ENCODE measurements around the gene SMIM32. TPM values are rescaled to one million over a fixed set of nuclear protein-coding genes. Genes with fewer than 3 reads are reported as not detected.

Gene SMIM32
- total and polyA plus RNA-seq, 2 of the 4 experiments (the other 2 are of a cell fraction) = not detected

- Histone ChIP-seq H2BK120ac (ENCODE audit: low read depth, low read length) (no peak overlapping the region), H2BK15ac (ENCODE audit: low read depth, low read length) (no peak overlapping the region), H4K20me1 (ENCODE audit: insufficient read depth, low read length) (peaks cover 3% of the 10 kb centered on the region; the same call in 1 of the 2 replicates), H3K27me3 (ENCODE audit: control insufficient read depth, insufficient read depth, low read length) (peaks cover 35% of the 10 kb centered on the region), H4K91ac (ENCODE audit: insufficient read depth, low read depth, low read length) (no peak overlapping the region), H3K23ac (ENCODE audit: low read depth, low read length) (no peak overlapping the region), H4K8ac (ENCODE audit: low read depth in 2 of 2, low read length in 2 of 2) (no peak overlapping the region), H3K27ac (ENCODE audit: insufficient read depth, low read length) (no peak overlapping the region), H3K18ac (ENCODE audit: low read depth, low read length) (no peak overlapping the region), H2BK5ac (ENCODE audit: low read depth, low read length, poor library complexity, severe bottlenecking) (no peak overlapping the region), H2BK20ac (ENCODE audit: low read depth, low read length) (no peak overlapping the region), H2AK9ac (replicated peaks; ENCODE audit: low read depth, low read length, poor library complexity) (no peak overlapping the region), H4K5ac (ENCODE audit: low read depth, low read length) (no peak overlapping the region), H3K4me1 (ENCODE audit: control insufficient read depth, insufficient read depth, low read length) (no peaks in the 10 kb centered on the region), H3K9me3 (ENCODE audit: control insufficient read depth, insufficient read depth, low read length) (no peaks in the 10 kb centered on the region; the same call in 1 of the 2 replicates), H3K9me1 (ENCODE audit: insufficient read depth, low read length) (no peaks in the 10 kb centered on the region), H3K4ac (ENCODE audit: low read depth, low read length) (no peak overlapping the region), H3K14ac (replicated peaks; ENCODE audit: low read depth, low read length) (no peak overlapping the region), H3K4me2 (ENCODE audit: low read depth, low read length) (no peak overlapping the region), H2AFZ (replicated peaks; ENCODE audit: low read length, poor library complexity) (no peak overlapping the region), H3K56ac (ENCODE audit: extremely low read depth, insufficient read depth, low read length) (no peak overlapping the region), H3K9ac (ENCODE audit: low read depth, low read length) (no peak overlapping the region), H3K4me3 (ENCODE audit: insufficient read depth, low read depth, low read length) (no peak overlapping the region), H3K36me3 (ENCODE audit: control insufficient read depth, insufficient read depth, low read length) (no peaks in the 10 kb centered on the region), H3K79me1 (ENCODE audit: low read depth in 1 of 2, low read length in 2 of 2) (no peaks in the 10 kb centered on the region), H2AK5ac (ENCODE audit: low read depth, low read length) (no peak overlapping the region)
- TF ChIP-seq MAFK (IDR thresholded peaks at IDR 0.05; ENCODE audit: low read depth, low read length) = no peak
- TF ChIP-seq, protein P1, sequence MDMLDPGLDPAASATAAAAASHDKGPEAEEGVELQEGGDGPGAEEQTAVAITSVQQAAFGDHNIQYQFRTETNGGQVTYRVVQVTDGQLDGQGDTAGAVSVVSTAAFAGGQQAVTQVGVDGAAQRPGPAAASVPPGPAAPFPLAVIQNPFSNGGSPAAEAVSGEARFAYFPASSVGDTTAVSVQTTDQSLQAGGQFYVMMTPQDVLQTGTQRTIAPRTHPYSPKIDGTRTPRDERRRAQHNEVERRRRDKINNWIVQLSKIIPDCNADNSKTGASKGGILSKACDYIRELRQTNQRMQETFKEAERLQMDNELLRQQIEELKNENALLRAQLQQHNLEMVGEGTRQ (IDR thresholded peaks at IDR 0.05; ENCODE audit: low read depth, low read length) = no peak
- TF ChIP-seq CEBPB (IDR thresholded peaks at IDR 0.05; ENCODE audit: low read depth, low read length) = no peak
- TF ChIP-seq MXI1 (IDR thresholded peaks at IDR 0.05; ENCODE audit: borderline replicate concordance, low read depth, low read length) = no peak
- no peak for TF ChIP-seq RAD21 (IDR thresholded peaks at IDR 0.05; ENCODE audit: low read length)
- no peak for TF ChIP-seq NFE2L2 (IDR thresholded peaks at IDR 0.05; ENCODE audit: low read depth, low read length)
- no peak for TF ChIP-seq BHLHE40 (IDR thresholded peaks at IDR 0.05; ENCODE audit: low read depth, low read length)
- no peak for TF ChIP-seq RCOR1 (IDR thresholded peaks at IDR 0.05; ENCODE audit: insufficient replicate concordance, low read length)
- TF ChIP-seq SMC3 (IDR thresholded peaks at IDR 0.05; ENCODE audit: low read depth, low read length) = no peak
- TF ChIP-seq RFX5 (IDR thresholded peaks at IDR 0.05; ENCODE audit: low read depth, low read length) = no peak
- no peak for TF ChIP-seq FOS (IDR thresholded peaks at IDR 0.05; ENCODE audit: low read depth, low read length)
- TF ChIP-seq CHD1 (IDR thresholded peaks at IDR 0.05; ENCODE audit: low read depth, low read length) = no peak
- no peak for TF ChIP-seq CTCF (conservative IDR thresholded peaks at IDR 0.05; ENCODE audit: low read depth, low read length)
- TF ChIP-seq POLR2A (IDR thresholded peaks at IDR 0.05; ENCODE audit: low read depth, low read length) = no peak
- TF ChIP-seq, protein P2, sequence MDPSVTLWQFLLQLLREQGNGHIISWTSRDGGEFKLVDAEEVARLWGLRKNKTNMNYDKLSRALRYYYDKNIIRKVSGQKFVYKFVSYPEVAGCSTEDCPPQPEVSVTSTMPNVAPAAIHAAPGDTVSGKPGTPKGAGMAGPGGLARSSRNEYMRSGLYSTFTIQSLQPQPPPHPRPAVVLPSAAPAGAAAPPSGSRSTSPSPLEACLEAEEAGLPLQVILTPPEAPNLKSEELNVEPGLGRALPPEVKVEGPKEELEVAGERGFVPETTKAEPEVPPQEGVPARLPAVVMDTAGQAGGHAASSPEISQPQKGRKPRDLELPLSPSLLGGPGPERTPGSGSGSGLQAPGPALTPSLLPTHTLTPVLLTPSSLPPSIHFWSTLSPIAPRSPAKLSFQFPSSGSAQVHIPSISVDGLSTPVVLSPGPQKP (IDR thresholded peaks at IDR 0.05; ENCODE audit: borderline replicate concordance, low read depth, low read length) = no peak
- DNase-seq = no peak
- CTCF ChIA-PET = interaction anchor here (0.9 kb wide), 1 partner anchor 322 kb away, joined by 3 read pairs; no protein-coding TSS in a partner anchor
- in situ Hi-C loops (cut with MboI; ENCODE audit: low sequenced_read_pairs) = loop anchor here (5.0 to 25.0 kb wide), 2 partner anchors 323 to 648 kb away; no protein-coding TSS in a partner anchor
- no TSS peak for BruUV-seq (replicated peaks)
- ATAC-seq (ENCODE audit: low read depth) = no peak
- intact Hi-C loops (cut with micrococcal nuclease) = loop anchor here (10.0 kb wide), 1 partner anchor 645 kb away; no protein-coding TSS in a partner anchor
- POLR2A ChIA-PET (ENCODE audit: unreplicated experiment) = no interaction called here
- dilution Hi-C loops (cut with HindIII; ENCODE audit: low sequenced_read_pairs, unreplicated experiment) = no loop called here
- 23% methylated on average over 3 of the region's 4 CpGs; no CpG with 5 or more reads in 1 of the 2 experiments for WGBS, 2 experiments (ENCODE audit: extremely low coverage in 2 of 2, insufficient read length in 1 of 2)
Observed at GRCh38 chr5:136210259-136210658, 17.3 kb upstream of the SMIM32 start.

Measured in IMR-90 (cell line).